ENCODE data around the gene CFAP46.
"Not testable (repeated sequence)": the region's sequence is repeated elsewhere in the genome, so short reads cannot be mapped to it uniquely, and the experiment has no call there.

Gene CFAP46

GRCh38 chr10:132847856-132848255 is 94.5 kb downstream of the CFAP46 start:
- TF ChIP-seq CTCF (conservative IDR thresholded peaks at IDR 0.05; ENCODE audit: low read depth, low read length): no peak
- H3K4me3 ChIP-seq (ENCODE audit: low read depth, low read length): no peak overlapping the region
- no peak for DNase-seq (ENCODE audit: low read depth)

GRCh38 chr10:132847416-132847777 is 95.0 kb downstream of the CFAP46 start:
- TF ChIP-seq CTCF (conservative IDR thresholded peaks at IDR 0.05; ENCODE audit: low read depth, low read length): no peak
- no peak overlapping the region for H3K4me3 ChIP-seq (ENCODE audit: low read depth, low read length)
- DNase-seq (ENCODE audit: low read depth): no peak

GRCh38 chr10:132846631-132847415 is 95.5 kb downstream of the CFAP46 start:
- TF ChIP-seq CTCF (conservative IDR thresholded peaks at IDR 0.05; ENCODE audit: low read depth, low read length): no peak
- no peak for DNase-seq (ENCODE audit: low read depth)
- no peak overlapping the region for H3K4me3 ChIP-seq (ENCODE audit: low read depth, low read length)

- no peak overlapping the region for H3K4me3 ChIP-seq (ENCODE audit: low read depth, low read length)
- no peak for DNase-seq (ENCODE audit: low read depth)
- no peak for TF ChIP-seq CTCF (conservative IDR thresholded peaks at IDR 0.05; ENCODE audit: low read depth, low read length)
Observed at GRCh38 chr10:132845780-132846595, 96.4 kb downstream of the CFAP46 start.

GRCh38 chr10:132845041-132845551 is 97.3 kb downstream of the CFAP46 start:
- no peak overlapping the region for H3K4me3 ChIP-seq (ENCODE audit: low read depth, low read length)
- no peak for TF ChIP-seq CTCF (conservative IDR thresholded peaks at IDR 0.05; ENCODE audit: low read depth, low read length)

GRCh38 chr10:132844069-132844809 is 98.1 kb downstream of the CFAP46 start:
- no peak for TF ChIP-seq CTCF (conservative IDR thresholded peaks at IDR 0.05; ENCODE audit: low read depth, low read length)
- H3K4me3 ChIP-seq (ENCODE audit: low read depth, low read length): no peak overlapping the region

More at GRCh38 chr10:132845041-132845551, 97.3 kb downstream of the CFAP46 start:
- no peak for DNase-seq (ENCODE audit: low read depth)

GRCh38 chr10:132843276-132843675 is 99.1 kb downstream of the CFAP46 start:
- H3K4me3 ChIP-seq (ENCODE audit: low read depth, low read length); DNase-seq (ENCODE audit: low read depth): not testable (repeated sequence)

More at GRCh38 chr10:132844069-132844809, 98.1 kb downstream of the CFAP46 start:
- DNase-seq (ENCODE audit: low read depth): no peak
